ENCODE results near the gene C10orf105. TPM values are rescaled to one million over a fixed set of nuclear protein-coding genes. Genes with fewer than 3 reads are reported as not detected.

The C10orf105 gene
- total RNA-seq, 2 donors from 2014 or later: 0.14 TPM; not detected in 1

- Histone ChIP-seq H3K4me3 (no peak overlapping the region), H3K27me3 (replicated peaks; ENCODE audit: insufficient read depth) (no peaks in the 10 kb centered on the region), H3K4me1 (ENCODE audit: control insufficient read depth in 1 of 2, low read depth in 2 of 2) (peaks cover 3 to 14% of the 10 kb centered on the region in 2 donors), H3K36me3 (peaks cover 28% of the 10 kb centered on the region), H3K9me3 (no peaks in the 10 kb centered on the region), H3K27ac (no peak overlapping the region)
- DNase-seq (ENCODE audit: low spot score) (no peak), ATAC-seq (ENCODE audit: insufficient number of reproducible peaks, low FRiP score, low read depth) (no peak)
- TF ChIP-seq CTCF (IDR thresholded peaks at IDR 0.05): no peak
Measured at GRCh38 chr10:71753091-71753959, 33.7 kb upstream of the C10orf105 start.

DNA sequence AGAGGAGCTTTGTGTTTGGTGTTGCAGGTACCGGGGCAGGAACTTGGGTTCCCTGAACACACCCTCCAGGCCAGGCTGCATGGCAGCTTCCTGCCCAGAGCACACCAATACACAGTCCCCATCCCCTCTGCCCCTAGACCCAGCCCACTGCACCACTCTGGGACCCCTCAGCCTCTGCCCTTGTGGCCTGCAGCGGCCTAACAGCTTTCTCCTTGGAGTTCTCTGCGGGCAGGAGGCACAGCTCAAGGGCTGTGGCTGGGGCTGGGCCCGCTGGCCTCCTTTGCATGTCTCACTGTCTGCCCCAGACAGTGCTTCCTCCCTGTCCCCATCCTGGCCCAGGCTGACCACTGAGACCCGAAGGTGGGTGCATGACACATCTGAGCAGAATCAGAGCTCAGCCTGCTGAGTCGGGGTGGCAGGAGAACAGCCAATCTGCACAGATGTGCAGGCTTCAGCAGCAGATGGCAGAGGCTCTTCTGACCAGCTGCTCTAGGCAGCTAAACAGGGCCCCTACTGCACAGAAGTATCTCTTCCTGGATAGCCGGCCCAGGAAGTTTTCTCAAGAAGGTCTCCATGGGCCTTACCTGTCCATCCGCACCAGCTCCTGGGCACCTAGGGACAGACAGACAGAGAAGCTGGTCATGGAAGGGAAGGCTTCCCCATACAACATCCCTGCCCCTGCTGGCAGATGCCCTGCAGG is 33.0 kb upstream of the C10orf105 start:
- Histone ChIP-seq H3K27me3 (replicated peaks; ENCODE audit: insufficient read depth) (no peaks in the 10 kb centered on the region), H3K4me3 (no peak overlapping the region), H3K36me3 (peaks cover 22% of the 10 kb centered on the region), H3K9me3 (no peaks in the 10 kb centered on the region), H3K27ac (no peak overlapping the region), H3K4me1 (ENCODE audit: control insufficient read depth in 1 of 2, low read depth in 2 of 2) (peaks cover 9 to 17% of the 10 kb centered on the region in 2 donors)
- ATAC-seq (ENCODE audit: insufficient number of reproducible peaks, low FRiP score, low read depth) (no peak), DNase-seq (ENCODE audit: low spot score) (no peak)
- TF ChIP-seq CTCF (IDR thresholded peaks at IDR 0.05): no peak

DNA sequence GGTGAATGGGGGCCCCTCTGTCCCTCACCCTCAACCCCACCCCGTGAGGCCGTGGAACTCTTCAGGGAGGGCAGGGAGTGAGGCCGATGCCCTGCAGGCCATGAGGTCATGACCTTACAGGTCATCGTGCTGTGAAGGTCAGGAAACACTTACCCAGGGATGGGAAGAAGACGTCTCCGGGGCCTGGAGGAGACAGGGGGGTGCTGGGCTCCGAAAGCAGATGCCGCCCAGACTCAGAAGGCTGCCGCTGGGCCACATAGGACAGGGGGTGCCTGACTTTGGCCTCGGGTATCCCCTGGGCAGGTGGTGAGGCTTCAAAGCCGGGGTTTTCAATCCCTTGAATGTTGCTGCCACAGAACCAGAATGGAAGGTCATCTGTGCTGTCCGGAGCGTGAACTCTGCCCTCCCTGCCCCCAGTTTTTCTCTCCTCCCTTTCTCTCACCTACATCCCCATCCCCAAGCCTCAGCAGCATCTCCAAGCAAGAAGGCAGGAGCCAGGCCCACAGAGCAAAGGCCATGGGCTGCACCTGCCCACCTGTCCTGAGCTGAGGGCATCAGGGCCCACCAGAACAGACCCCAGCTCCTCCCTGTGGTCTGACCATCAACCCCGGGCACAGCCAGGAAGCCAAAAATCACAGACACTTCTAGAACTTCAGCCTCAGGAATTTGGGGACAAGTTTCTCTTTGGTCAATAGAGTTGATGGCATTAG is 32.1 kb upstream of the C10orf105 start:
- no peak for TF ChIP-seq CTCF (IDR thresholded peaks at IDR 0.05)
- peaks cover 17 to 20% of the 10 kb centered on the region in 2 donors for H3K4me1 ChIP-seq (ENCODE audit: control insufficient read depth in 1 of 2, low read depth in 2 of 2)
- H3K36me3 ChIP-seq: peaks cover 22% of the 10 kb centered on the region
- H3K27me3 ChIP-seq (replicated peaks; ENCODE audit: insufficient read depth): no peaks in the 10 kb centered on the region
- no peaks in the 10 kb centered on the region for H3K9me3 ChIP-seq
- DNase-seq (ENCODE audit: low spot score) (no peak), ATAC-seq (ENCODE audit: insufficient number of reproducible peaks, low FRiP score, low read depth) (no peak)
- no peak overlapping the region for H3K27ac ChIP-seq
- H3K4me3 ChIP-seq: no peak overlapping the region

DNA sequence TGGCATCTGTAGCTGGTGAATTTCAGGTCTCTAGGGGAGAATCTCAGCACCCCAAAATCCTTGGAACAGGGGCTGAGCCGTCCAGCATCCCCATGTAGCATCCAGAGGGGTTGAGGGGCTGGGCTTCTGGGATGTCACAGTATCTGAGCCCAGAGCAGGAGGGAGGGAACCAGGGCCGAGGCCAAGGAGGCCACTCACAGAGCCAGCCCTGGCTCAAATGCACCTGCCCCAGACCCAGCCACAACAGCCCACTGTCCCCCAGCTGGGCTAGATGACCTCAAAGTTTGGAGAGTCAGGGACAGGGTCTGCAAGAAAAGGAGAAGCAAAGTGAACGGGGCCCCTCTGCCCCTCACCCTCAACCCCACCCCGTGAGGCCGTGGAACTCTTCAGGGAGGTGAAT is 31.4 kb upstream of the C10orf105 start:
- no peak for TF ChIP-seq CTCF (IDR thresholded peaks at IDR 0.05)
- H3K36me3 ChIP-seq: peaks cover 22% of the 10 kb centered on the region
- H3K4me3 ChIP-seq: no peak overlapping the region
- peaks cover 21 to 25% of the 10 kb centered on the region in 2 donors for H3K4me1 ChIP-seq (ENCODE audit: control insufficient read depth in 1 of 2, low read depth in 2 of 2)
- ATAC-seq (ENCODE audit: insufficient number of reproducible peaks, low FRiP score, low read depth) (no peak), DNase-seq (ENCODE audit: low spot score) (no peak)
- no peak overlapping the region for H3K27ac ChIP-seq
- no peaks in the 10 kb centered on the region for H3K9me3 ChIP-seq
- H3K27me3 ChIP-seq (replicated peaks; ENCODE audit: insufficient read depth): no peaks in the 10 kb centered on the region
